Measurements from ENCODE around the gene NFIC.

The NFIC gene

GRCh38 chr19:3469638-3470499 lies 103.5 kb downstream of the NFIC start:
- DNase-seq (ENCODE audit: low spot score): no peak

DNA sequence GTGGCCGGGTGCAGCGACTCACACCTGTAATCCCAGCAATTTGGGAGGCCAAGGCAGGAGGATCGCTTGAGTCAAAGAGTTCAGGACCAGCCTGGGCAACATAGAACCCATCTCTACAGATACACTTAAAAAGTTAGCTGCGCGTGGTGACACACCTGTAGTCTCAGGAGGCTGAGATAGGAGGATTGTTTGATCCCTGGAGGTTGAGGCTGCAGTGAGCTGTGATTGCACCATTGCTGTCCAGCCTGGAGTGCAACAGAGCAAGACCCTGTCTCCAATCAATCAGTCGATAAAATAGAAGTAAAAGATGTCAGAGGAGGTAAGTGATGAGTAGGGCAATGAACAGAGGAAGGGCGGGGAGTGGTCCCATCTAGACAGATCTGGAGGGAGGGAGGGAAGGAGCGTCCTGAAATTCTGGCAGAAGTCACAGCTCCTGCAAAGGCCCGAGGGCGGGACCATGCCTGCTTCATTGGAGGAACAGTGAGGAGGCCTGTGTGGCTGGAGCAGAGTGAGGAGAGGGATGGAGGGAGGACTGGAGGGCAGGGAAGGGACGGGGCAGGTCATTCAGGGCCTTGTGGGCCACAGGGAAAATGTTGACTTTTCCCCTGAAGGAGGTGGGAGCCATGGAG lies 104.2 kb downstream of the NFIC start:
- DNase-seq (ENCODE audit: low spot score): no peak

DNA sequence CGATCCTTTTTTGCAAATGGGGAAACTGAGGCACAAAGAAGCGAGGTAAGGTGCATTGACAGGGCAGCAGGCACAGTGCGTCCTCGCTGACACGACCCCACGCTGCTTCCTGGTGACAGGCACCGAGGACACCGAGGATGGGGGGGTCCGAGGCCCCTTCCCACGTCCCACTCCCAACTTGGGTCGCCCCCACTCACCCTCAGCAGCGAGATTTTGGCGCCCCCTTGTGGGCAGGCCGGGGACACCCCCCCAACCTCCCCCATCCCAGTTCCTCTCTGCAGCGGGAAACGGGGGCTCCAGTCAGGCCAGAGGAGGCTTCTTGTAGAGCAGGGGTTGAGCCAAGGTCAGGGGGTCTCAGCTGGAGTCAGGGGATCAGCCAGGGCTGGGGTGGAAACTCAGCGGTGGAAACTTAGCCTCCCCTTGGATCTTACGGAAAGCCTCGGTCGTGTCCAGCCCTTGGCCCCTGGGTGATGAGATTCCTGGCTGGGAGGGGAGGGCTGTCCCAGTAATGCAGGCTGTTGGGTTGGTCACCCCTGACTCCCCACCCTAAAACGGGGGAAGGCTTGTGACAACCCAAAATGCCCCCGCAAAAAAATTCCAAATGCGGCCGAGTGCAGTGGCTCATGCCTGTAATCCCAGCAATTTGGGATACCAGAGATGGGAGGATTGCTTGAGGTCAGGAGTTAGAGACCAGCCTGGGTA lies 105.7 kb downstream of the NFIC start:
- no peak for DNase-seq (ENCODE audit: low spot score)

- DNase-seq (ENCODE audit: low spot score): no peak
These were observed 107.6 kb downstream of the NFIC start for GRCh38 chr19:3474010-3474409.

GRCh38 chr19:3474614-3475013 lies 108.2 kb downstream of the NFIC start:
- no peak for DNase-seq (ENCODE audit: low spot score)

- DNase-seq (ENCODE audit: low spot score): no peak
These were observed 109.1 kb downstream of the NFIC start for GRCh38 chr19:3475449-3475848.

- DNase-seq (ENCODE audit: low spot score): no peak
These were observed 110.4 kb downstream of the NFIC start for GRCh38 chr19:3476830-3477229.

- DNase-seq (ENCODE audit: low spot score): no peak
These were observed 111.1 kb downstream of the NFIC start for GRCh38 chr19:3477506-3477905.

- no peak for DNase-seq (ENCODE audit: low spot score)
These were observed 111.6 kb downstream of the NFIC start for GRCh38 chr19:3477951-3478350.

DNA sequence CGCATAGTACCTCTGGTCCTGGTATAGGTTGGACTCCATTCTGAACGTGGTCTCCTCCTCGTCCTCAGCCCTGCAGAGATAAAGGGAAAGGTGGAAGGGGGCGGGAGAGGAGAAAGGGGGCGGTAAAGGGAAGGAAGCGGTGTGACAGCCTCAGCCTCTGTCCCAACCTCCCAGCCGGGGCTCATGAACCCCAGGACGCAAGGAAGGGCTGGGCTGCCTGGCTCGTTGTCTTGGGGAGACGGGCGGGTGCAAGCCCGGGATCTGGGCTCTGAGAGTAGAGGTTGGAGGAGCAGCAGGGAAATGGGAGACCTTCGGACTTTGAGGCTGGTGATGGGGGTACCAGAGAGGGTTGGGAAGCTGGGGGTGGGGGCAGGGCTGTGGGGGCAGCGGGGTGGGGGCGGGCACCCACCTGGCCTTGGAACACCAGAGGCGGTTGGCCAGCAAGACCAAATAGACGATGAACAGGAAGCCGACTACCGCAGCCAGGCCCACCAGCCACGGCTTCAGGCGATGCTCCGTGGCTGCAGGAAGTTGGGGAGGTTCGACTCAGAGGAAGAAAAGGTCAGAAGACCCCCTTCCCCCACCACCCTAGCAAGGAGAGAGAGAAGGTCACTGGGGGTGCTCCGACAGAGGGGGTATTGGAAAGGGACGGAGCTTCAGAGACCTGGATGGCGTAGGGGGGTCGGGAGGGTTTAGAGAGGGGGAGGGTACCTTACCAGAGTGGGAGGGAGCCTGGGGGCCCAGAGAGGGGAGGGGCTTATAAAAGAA lies 112.2 kb downstream of the NFIC start:
- DNase-seq (ENCODE audit: low spot score): no peak

- DNase-seq (ENCODE audit: low spot score): no peak
These were observed 112.9 kb downstream of the NFIC start for GRCh38 chr19:3479177-3479833.

DNA sequence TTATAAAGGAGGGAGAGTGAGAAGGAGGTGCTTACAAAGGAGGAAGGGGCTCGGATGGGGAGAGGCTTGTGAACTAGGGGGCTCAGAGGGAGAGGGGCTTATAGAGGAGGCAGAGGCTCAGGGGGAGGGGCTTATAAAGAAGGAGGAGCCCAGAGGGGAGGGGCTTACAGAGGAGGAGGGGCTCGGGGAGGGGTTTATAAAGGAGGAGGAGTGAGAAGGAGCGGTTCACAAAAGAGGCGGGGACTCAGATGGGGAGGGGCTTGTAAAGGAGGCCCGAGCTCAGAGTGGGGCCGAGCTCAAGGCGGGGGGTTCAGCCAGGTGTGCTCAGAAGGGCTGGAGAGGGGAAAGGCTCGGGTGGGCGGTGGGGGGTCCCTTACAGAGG lies 113.4 kb downstream of the NFIC start:
- no peak for DNase-seq (ENCODE audit: low spot score)

DNA sequence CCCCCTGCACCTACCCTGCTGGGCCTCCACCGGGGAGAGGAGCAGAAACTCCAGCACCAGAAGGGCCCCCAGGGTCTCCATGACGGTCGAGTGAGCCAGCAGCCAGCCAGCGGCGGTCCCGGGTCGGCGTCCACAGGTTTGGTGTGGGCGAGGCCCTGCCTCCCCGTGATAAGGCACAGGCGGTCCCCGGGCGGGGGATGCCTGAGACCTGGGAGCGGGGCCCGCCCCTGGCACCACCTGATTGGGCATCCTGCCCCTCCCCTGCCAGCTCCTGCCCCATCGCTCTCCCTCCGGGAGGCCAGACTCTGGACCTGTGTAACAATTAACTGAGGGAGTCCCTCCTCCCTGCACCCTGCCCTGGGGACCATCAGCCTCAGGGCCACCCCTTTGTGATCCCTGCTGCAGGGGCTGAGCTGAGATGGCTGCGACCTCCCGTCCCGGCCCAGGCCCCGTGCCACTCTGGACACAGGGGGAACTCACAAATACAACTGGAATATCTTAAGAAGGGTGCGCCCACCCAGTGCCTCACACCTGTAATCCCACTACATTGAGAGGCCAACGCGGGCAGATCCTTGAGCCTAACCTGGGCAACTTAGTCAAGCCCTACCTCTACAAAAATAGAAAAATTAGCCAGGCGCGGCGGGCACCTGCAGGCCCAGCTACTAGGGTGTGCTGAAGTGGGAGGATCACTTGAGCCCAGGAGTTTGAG lies 114.2 kb downstream of the NFIC start, which contains the start of gene SMIM24:
SMIM24 (minus strand) TSS at position 143 of the 709 bp plus-strand sequence; CDS start at position 81, 62 bp downstream.
- DNase-seq (ENCODE audit: low spot score): no peak

DNA sequence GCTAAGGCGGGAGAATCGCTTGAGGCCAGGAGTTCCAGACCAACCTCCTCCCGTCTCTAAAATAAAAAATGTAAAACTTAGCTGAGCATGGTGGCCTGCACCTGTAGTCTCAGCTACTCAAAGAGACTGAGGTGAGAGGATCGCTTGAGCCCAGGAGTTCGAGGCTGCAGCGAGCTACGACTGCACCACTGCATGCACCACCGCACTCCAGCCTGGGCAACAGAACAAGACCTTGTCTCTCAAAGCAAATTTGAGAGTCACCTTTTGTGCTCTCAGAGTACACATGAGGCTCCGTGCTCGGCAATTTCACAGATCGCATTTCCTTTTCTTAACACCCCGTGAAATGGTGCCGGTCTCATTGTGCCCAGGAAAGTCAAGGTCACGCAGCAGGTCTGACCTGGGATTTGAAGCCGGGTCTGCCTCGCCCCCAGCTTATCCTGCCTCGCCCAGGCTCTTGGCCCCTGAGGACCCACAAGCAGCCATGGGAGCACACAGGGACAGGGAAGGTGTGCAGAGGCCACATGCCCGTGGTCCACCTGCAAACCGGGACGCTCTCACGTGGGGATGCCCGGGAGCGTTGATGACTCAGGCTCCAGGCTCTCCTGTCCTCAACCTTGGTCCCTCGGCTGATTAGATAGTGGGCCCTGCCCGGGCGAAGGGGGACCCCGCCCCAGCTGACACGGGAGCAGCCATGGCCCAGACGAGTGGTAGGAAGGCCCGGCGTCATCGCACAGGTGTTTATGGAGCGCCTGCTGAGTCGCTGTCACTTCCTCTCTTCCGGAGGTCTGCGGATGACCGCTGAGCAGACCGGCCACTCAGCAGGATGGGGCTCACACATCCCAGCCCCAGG lies 115.1 kb downstream of the NFIC start:
- DNase-seq (ENCODE audit: low spot score): no peak

GRCh38 chr19:3482507-3483225 lies 116.3 kb downstream of the NFIC start:
- DNase-seq (ENCODE audit: low spot score): no peak

GRCh38 chr19:3483226-3483628 lies 116.8 kb downstream of the NFIC start, which contains the start of gene SMIM44:
Gene SMIM44, minus strand, starts transcription at chr19:3483441. Its CDS starts 38 bp downstream, at chr19:3483403.
- no peak for DNase-seq (ENCODE audit: low spot score)

GRCh38 chr19:3491396-3492119 lies 125.2 kb downstream of the NFIC start:
- DNase-seq (ENCODE audit: low spot score): no peak

DNA sequence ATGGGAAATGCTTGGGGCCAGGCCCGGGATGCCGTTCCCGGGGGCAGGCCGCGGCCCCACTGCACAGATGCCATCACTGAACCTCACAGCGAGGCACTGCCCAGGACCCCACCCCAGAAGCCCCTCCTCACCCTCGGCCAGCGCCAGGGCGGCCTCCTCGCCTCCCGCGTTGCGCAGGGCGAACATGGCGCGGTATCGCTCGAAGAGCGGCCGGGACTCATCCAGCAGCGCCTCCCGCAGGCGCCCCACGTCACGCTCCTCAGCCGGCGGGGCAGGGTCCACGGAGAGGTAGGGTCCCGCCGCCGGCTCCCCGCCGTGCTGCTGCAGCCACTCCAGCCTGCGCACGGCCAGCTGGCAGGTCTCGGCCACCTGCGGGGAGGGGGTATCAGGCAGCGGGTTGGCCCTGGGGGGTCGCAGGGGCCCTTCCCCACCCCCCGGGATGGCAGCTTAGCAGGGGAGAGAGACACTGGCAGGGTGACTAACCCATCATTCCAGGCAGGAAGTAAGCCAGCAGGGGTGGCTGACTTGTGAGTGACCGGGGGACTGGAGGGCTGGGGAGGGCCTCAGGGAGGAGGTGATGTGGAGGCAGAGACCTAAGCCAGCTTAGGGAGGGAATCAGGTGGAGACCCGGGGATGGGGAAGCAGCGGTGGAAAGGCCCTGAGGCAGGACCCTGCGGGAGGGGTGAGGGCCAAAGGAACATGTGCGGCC lies 125.9 kb downstream of the NFIC start:
- no peak for DNase-seq (ENCODE audit: low spot score)
